ENCODE data around the gene BSN.

The BSN gene

GRCh38 chr3:49630784-49631183 is 76.5 kb downstream of the BSN start:
- DNase-seq = no peak

- DNase-seq = no peak
These were observed 80.5 kb downstream of the BSN start for GRCh38 chr3:49634736-49635135.

GRCh38 chr3:49636883-49637609 is 82.8 kb downstream of the BSN start:
- no peak for DNase-seq

- DNase-seq = no peak
These were observed 84.2 kb downstream of the BSN start for GRCh38 chr3:49638445-49638844.

GRCh38 chr3:49639551-49639950 is 85.3 kb downstream of the BSN start:
- no peak for DNase-seq

GRCh38 chr3:49641292-49641691 is 87.0 kb downstream of the BSN start:
- DNase-seq = no peak

GRCh38 chr3:49641921-49642707 is 87.8 kb downstream of the BSN start:
- no peak for DNase-seq

- no peak for DNase-seq
These were observed 88.5 kb downstream of the BSN start for GRCh38 chr3:49642708-49643145.

GRCh38 chr3:49644684-49645083 is 90.4 kb downstream of the BSN start:
- DNase-seq = no peak

GRCh38 chr3:49646236-49646635 is 92.0 kb downstream of the BSN start:
- no peak for DNase-seq

GRCh38 chr3:49647741-49648140 is 93.5 kb downstream of the BSN start:
- no peak for DNase-seq

GRCh38 chr3:49648354-49649019 is 94.2 kb downstream of the BSN start:
- no peak for DNase-seq

GRCh38 chr3:49649576-49649975 is 95.3 kb downstream of the BSN start:
- no peak for DNase-seq

GRCh38 chr3:49650177-49650576 is 95.9 kb downstream of the BSN start:
- DNase-seq = no peak

GRCh38 chr3:49650637-49651036 is 96.4 kb downstream of the BSN start:
- DNase-seq = no peak

GRCh38 chr3:49652218-49652902 is 98.1 kb downstream of the BSN start:
- DNase-seq = no peak

- DNase-seq = no peak
These were observed 98.7 kb downstream of the BSN start for GRCh38 chr3:49652903-49653415.

GRCh38 chr3:49653621-49654020 is 99.3 kb downstream of the BSN start:
- no peak for DNase-seq

GRCh38 chr3:49654176-49654825 is 100.0 kb downstream of the BSN start:
- DNase-seq = no peak

GRCh38 chr3:49654955-49655556 is 100.8 kb downstream of the BSN start:
- no peak for DNase-seq

- DNase-seq = no peak
These were observed 101.5 kb downstream of the BSN start for GRCh38 chr3:49655731-49656285.
